Activated CD4-positive, alpha-beta T cell treated with anti-CD3 and anti-CD28 coated beads, Interleukin-2, amount 10 ng/mL, durations not matched to agents 7 days and 5 days (primary cell): ENCODE measurements around the gene HES6. TPM values are rescaled to one million over a fixed set of nuclear protein-coding genes. Genes with fewer than 3 reads are reported as not detected.
A peak's percentile ranks its signal among the peaks of the same experiment; 100 is the strongest.
"Not testable (repeated sequence)": the region's sequence is repeated elsewhere in the genome, so short reads cannot be mapped to it uniquely, and the experiment has no call there.

Source experiments
- CTCF ChIA-PET: fragments of 350-600 bp; sonication (Branson Sonifier 250); formaldehyde crosslinking; loops from one replicate; lab custom pipeline; 2021; ENCODE audit warnings: antibody characterized with exemption; lab: Charles Lee
- POLR2A ChIA-PET: fragments of 350-600 bp; sonication (Branson Sonifier 250); formaldehyde crosslinking; loops from one replicate; lab custom pipeline; 2021; ENCODE audit warnings: antibody characterized with exemption; lab: Charles Lee
- DNase-seq: peaks from one replicate; pipeline ENCODE4 v3.0.0-alpha.2; 2020
- H3K27ac Mint-ChIP-seq: one replicate; pipeline ENCODE4 v1.8.0; 2021; ENCODE audit warnings: mild to moderate bottlenecking, moderate library complexity, mixed read lengths
- H3K27me3 Mint-ChIP-seq: one replicate; pipeline ENCODE4 v1.8.0; 2021; ENCODE audit warnings: mixed read lengths
- H3K36me3 Mint-ChIP-seq: one replicate; pipeline ENCODE4 v1.8.0; 2021; ENCODE audit warnings: low read depth, mixed read lengths
- H3K4me1 Mint-ChIP-seq: one replicate; pipeline ENCODE4 v1.8.0; 2021; ENCODE audit warnings: mixed read lengths
- H3K4me3 Mint-ChIP-seq: one replicate; pipeline ENCODE4 v1.8.0; 2021; ENCODE audit warnings: mild to moderate bottlenecking, moderate library complexity, mixed read lengths
- H3K9me3 Mint-ChIP-seq: one replicate; pipeline ENCODE4 v1.8.0; 2021; ENCODE audit warnings: mixed read lengths
- total RNA-seq, 2 experiments: library from RNA; stranded (reverse); gene quantifications; one replicate each; pipeline ENCODE4 v1.2.3, GENCODE V29; 2021

Gene HES6
- total RNA-seq, 2 experiments from 2014 or later, result 1.8 to 3.2 TPM

- POLR2A ChIA-PET, result no interaction called here
- no peak overlapping the region for H3K4me3 Mint-ChIP-seq
- peaks cover 18% of the 10 kb centered on the region for H3K4me1 Mint-ChIP-seq
- no peaks in the 10 kb centered on the region for H3K27me3 Mint-ChIP-seq
- no peaks in the 10 kb centered on the region for H3K9me3 Mint-ChIP-seq
- DNase-seq, result no peak
- CTCF ChIA-PET, result interaction anchor here (0.7 to 4.2 kb wide), 3 partner anchors 8 to 407 kb away, joined by 3 to 15 read pairs (median 9); no protein-coding TSS in a partner anchor
- no peak overlapping the region for H3K27ac Mint-ChIP-seq
- H3K36me3 Mint-ChIP-seq, result no peaks in the 10 kb centered on the region
These were observed 43.3 kb upstream of the HES6 start for GRCh38 chr2:238282861-238283738.

- POLR2A ChIA-PET, result no interaction called here
- CTCF ChIA-PET, result interaction anchor here (1.1 kb wide), 1 partner anchor 19 kb away, joined by 4 read pairs; no protein-coding TSS in a partner anchor
These were observed 42.1 kb upstream of the HES6 start for GRCh38 chr2:238281826-238282480.

DNA sequence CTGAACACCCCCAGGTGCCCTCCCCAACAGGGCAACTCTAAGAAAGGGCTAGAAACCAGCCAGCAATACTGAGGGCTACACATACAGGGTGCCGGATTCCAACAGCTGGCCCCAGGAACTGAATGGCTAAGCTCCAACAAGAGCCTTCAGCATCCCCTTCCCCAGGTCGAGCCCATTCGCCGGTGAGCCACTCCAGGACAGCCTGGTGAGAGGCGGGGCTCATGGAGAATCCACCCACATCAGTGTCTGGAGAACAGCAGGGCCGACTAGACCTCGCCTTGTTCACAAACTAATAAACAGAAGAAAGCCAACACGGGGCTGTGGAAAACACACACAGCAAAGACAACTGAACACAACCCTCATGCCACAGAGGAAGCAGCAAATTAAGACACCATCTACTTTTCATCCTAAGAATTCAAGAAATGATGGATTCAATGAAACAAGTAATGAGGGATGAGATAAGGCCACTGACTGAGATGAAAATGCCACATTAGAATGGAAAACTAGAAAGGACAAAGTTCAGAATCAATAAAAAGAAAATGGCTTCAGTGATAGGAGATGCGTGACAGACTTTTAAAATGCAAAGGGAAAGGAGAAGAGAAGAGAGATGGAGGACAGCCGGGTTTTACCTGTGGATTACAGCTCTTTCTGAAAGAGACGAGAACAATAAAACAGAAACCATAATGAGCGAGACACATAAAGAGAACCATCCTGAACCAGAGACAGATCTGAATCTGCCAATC, 40.4 kb upstream of the HES6 start:
- Mint-ChIP-seq H3K9me3 (no peaks in the 10 kb centered on the region), H3K36me3 (peaks cover 4% of the 10 kb centered on the region), H3K4me1 (peaks cover 2% of the 10 kb centered on the region), H3K27ac (no peak overlapping the region), H3K4me3 (no peak overlapping the region), H3K27me3 (no peaks in the 10 kb centered on the region)
- no peak for DNase-seq
- ChIA-PET POLR2A (no interaction called here), CTCF (no interaction called here)

More at GRCh38 chr2:238281826-238282480, 42.1 kb upstream of the HES6 start:
- H3K27me3 Mint-ChIP-seq, result no peaks in the 10 kb centered on the region
- H3K36me3 Mint-ChIP-seq, result no peaks in the 10 kb centered on the region
- DNase-seq, result no peak
- no peak overlapping the region for H3K4me3 Mint-ChIP-seq
- H3K4me1 Mint-ChIP-seq, result peaks cover 11% of the 10 kb centered on the region
- no peaks in the 10 kb centered on the region for H3K9me3 Mint-ChIP-seq
- H3K27ac Mint-ChIP-seq, result no peak overlapping the region

- Mint-ChIP-seq H3K9me3 (no peaks in the 10 kb centered on the region), H3K27ac (no peak overlapping the region), H3K4me3 (no peak overlapping the region), H3K4me1 (peaks cover 2% of the 10 kb centered on the region), H3K36me3 (peaks cover 4% of the 10 kb centered on the region), H3K27me3 (no peaks in the 10 kb centered on the region)
- DNase-seq, result no peak
- ChIA-PET POLR2A (no interaction called here), CTCF (interaction anchor here (1.4 kb wide), 1 partner anchor 32 kb away, joined by 3 read pairs; no protein-coding TSS in a partner anchor)
These were observed 39.5 kb upstream of the HES6 start for GRCh38 chr2:238279324-238279682.

DNA sequence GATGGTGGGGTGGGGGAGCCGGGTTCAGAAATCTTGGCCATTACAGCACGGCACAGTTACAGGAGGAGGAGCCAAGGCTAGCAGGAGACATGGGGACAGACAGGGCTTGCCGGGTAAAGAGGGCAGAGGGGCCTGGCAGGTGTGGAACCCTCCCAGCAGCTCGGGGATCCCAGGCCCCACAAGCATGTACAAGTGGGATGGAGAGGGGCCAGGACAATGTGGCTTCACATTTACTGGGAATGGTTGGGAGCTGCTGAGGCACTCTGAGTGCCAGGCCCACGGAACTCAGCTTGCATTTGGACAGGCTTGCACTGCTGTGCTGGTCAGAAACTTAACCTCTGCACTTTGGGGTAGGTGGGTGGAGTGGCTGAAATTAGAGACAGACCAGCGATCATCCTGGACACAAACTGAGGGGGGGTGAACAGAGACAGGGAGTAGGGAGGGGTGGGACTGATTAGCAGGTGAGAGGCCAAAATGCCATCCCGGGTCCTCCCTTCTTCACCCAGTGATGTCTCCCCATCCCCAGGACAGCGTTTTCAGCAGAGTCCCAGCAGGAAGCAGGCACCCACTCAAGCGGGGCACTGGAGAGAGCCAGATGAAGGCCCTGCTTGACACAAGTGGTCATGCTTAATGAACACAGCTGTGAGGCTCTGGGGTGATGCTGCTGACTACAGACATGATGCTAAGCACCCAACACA, 38.9 kb upstream of the HES6 start:
- peaks cover 4% of the 10 kb centered on the region for H3K36me3 Mint-ChIP-seq
- CTCF ChIA-PET, result interaction anchor here (1.4 kb wide), 1 partner anchor 31 kb away, joined by 3 read pairs; no protein-coding TSS in a partner anchor
- H3K4me1 Mint-ChIP-seq, result peaks cover 2% of the 10 kb centered on the region
- no peaks in the 10 kb centered on the region for H3K27me3 Mint-ChIP-seq
- POLR2A ChIA-PET, result no interaction called here
- H3K4me3 Mint-ChIP-seq, result no peak overlapping the region
- no peak for DNase-seq
- H3K9me3 Mint-ChIP-seq, result no peaks in the 10 kb centered on the region
- H3K27ac Mint-ChIP-seq, result no peak overlapping the region

DNA sequence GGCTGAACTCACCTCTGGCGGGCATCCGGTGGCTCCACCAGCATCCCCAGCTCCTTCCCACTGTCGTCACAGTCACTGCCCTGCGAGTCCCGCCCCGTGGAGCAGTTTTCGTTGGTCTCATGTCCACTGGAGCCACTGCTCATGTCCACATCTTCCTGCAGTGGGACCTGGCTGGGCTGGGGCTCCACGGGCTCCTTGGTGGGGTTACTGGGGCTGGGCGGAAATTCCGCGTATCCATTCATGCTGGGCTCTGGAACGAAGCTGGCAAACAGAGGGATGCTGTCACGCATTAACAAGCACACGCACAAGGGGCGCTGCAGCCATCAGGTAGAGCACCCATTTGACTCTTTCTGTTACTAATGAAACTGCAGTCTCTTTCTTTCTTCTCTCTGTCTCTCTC, 37.9 kb upstream of the HES6 start:
- no peak overlapping the region for H3K4me3 Mint-ChIP-seq
- CTCF ChIA-PET, result no interaction called here

GRCh38 chr2:238274152-238274865, 34.5 kb upstream of the HES6 start:
- Mint-ChIP-seq H3K27me3 (no peaks in the 10 kb centered on the region), H3K4me1 (no peaks in the 10 kb centered on the region), H3K27ac (no peak overlapping the region), H3K9me3 (no peaks in the 10 kb centered on the region), H3K36me3 (peaks cover 6% of the 10 kb centered on the region), H3K4me3 (no peak overlapping the region)
- DNase-seq, result no peak
- CTCF ChIA-PET, result interaction anchor here (0.8 to 2.5 kb wide), 3 partner anchors 11 to 17 kb away, joined by 4 to 15 read pairs (median 4); no protein-coding TSS in a partner anchor
- POLR2A ChIA-PET, result no interaction called here

More for the DNA sequence above, 37.9 kb upstream of the HES6 start:
- H3K27me3 Mint-ChIP-seq, result no peaks in the 10 kb centered on the region
- peak overlapping the region; percentile 55 for H3K27ac Mint-ChIP-seq
- H3K4me1 Mint-ChIP-seq, result peaks cover 2% of the 10 kb centered on the region
- peaks cover 6% of the 10 kb centered on the region for H3K36me3 Mint-ChIP-seq
- POLR2A ChIA-PET, result no interaction called here
- H3K9me3 Mint-ChIP-seq, result no peaks in the 10 kb centered on the region
- DNase-seq, result no peak

DNA sequence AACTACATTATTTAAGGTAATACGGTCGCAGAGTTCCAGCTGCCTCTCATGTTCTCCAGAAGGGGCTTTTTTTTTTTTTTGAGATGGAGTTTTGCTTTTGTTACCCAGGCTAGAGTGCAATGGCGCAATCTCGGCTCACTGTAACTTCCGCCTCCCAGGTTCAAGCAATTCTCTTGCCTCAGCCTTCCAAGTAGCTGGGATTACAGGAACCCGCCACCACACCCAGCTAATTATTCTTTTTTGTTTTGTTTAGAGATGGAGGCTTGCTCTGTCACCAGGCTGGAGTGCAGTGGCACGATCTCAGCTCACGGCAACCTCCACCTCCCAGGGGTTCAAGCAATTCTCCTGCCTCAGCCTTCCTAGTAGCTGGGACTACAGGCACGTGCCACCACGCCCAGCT, 33.6 kb upstream of the HES6 start:
- H3K4me1 Mint-ChIP-seq, H3K36me3 Mint-ChIP-seq, H3K9me3 Mint-ChIP-seq, DNase-seq, H3K27ac Mint-ChIP-seq, POLR2A ChIA-PET, H3K4me3 Mint-ChIP-seq, H3K27me3 Mint-ChIP-seq: not testable (repeated sequence)
- CTCF ChIA-PET, result interaction anchor here (1.2 kb wide), 2 partner anchors 10 to 14 kb away, joined by 3 read pairs; no protein-coding TSS in a partner anchor

DNA sequence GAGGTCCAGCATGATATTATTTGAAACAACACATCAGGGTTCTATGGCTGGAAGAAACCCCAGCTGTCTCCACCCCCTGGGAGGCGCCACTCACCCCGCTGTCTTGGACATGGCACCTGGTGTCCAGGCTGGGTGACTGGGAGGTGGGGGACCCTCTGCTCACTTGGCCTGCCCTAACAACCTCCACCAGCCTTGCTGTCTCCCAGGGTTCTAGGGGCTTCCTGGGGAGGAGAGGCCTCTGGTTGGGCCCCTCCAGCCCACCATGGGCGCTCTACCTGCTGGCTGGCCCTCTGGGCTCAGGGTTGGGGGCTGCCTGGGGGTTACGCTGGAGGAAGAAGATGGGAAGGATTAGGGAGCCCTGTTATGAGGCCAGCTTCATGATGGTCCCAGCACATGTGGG, 32.3 kb upstream of the HES6 start:
- no peak for DNase-seq
- no peaks in the 10 kb centered on the region for H3K27me3 Mint-ChIP-seq
- POLR2A ChIA-PET, result no interaction called here
- H3K4me1 Mint-ChIP-seq, result no peaks in the 10 kb centered on the region
- H3K27ac Mint-ChIP-seq, result no peak overlapping the region
- H3K9me3 Mint-ChIP-seq, result no peaks in the 10 kb centered on the region
- H3K4me3 Mint-ChIP-seq, result no peak overlapping the region
- H3K36me3 Mint-ChIP-seq, result peaks cover 9% of the 10 kb centered on the region
- CTCF ChIA-PET, result interaction anchor here (1.1 to 1.8 kb wide), 3 partner anchors 9 to 38 kb away, joined by 3 to 4 read pairs (median 4); no protein-coding TSS in a partner anchor

DNA sequence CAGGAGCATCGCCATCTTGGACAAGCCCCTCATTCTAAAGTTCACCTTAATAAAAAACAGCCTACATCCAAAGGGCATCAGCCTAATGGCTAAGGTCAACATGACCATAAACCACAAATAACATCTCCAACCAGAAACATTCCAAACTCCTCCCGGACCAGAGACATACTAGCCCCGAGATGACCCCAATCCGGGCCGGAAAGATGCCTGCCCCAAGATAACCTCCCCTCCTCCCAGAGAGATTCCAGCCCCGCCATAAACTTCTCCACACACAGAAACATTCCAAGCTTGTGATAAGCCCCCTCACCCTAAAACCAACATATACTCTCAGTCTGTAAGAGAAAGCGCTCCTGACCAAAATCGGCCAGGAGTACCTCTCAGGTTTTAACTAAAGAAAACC, 31.8 kb upstream of the HES6 start:
- H3K27me3 Mint-ChIP-seq, H3K4me3 Mint-ChIP-seq, H3K36me3 Mint-ChIP-seq, H3K9me3 Mint-ChIP-seq, H3K4me1 Mint-ChIP-seq, H3K27ac Mint-ChIP-seq, POLR2A ChIA-PET, DNase-seq: not testable (repeated sequence)
- CTCF ChIA-PET, result interaction anchor here (1.1 to 1.8 kb wide), 2 partner anchors 14 to 39 kb away, joined by 4 read pairs; no protein-coding TSS in a partner anchor

DNA sequence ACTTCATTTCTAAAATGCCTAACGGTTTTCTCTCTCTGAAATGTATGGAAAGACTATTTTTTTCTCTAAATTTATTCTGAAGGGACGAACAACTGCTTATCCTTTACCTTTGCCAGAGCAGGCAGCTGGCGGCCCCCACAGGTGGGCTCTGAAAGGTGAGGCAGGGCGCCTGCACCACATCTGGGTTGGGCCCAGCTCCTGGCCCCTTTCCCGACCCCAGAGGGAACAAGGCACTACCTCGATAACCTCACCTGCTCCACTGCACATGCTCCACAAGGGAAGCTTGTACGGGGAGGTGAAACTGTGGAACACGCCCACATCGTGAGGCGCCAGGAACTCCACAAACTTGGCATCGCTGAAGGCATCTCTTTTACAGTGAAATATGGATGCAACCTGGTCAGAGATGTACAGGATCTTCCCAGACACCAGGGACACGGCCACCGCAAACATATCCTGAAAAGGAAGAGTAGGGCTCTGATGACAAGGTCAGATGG, 31.3 kb upstream of the HES6 start:
- ChIA-PET CTCF (interaction anchor here (1.8 kb wide), 1 partner anchor 15 kb away, joined by 4 read pairs; no protein-coding TSS in a partner anchor), POLR2A (no interaction called here)
- no peak overlapping the region for H3K27ac Mint-ChIP-seq
- H3K4me3 Mint-ChIP-seq, result no peak overlapping the region
- peaks cover 5% of the 10 kb centered on the region for H3K36me3 Mint-ChIP-seq
- no peak for DNase-seq
- H3K27me3 Mint-ChIP-seq, result no peaks in the 10 kb centered on the region
- no peaks in the 10 kb centered on the region for H3K9me3 Mint-ChIP-seq
- H3K4me1 Mint-ChIP-seq, result no peaks in the 10 kb centered on the region
